Endothelial cell of umbilical vein (primary cell): ENCODE results near the gene FAM161B. TPM values are rescaled to one million over a fixed set of nuclear protein-coding genes. Genes with fewer than 3 reads are reported as not detected.

Experiments used
- BruUV-seq: library from RNA; stranded (reverse); fragments of 400-500 nt; replicated peaks from 2 replicates; lab custom pipeline; 2021; lab: Mats Ljungman, UMichigan
- CTCF ChIA-PET: fragments of 300-600, 350-600 bp; sonication (Branson Sonifier 250); formaldehyde crosslinking; loops from one replicate; lab custom pipeline; 2021; ENCODE audit warnings: antibody characterized with exemption, inconsistent platforms; lab: Charles Lee
- POLR2A ChIA-PET: fragments of 300-600, 350-600 bp; sonication (Branson Sonifier 250); formaldehyde crosslinking; loops from one replicate; lab custom pipeline; 2021; ENCODE audit warnings: antibody characterized with exemption, inconsistent platforms; lab: Charles Lee
- DNase-seq: peaks from one replicate; pipeline ENCODE4 v3.0.0-alpha.2; 2011; ENCODE audit warnings: low read depth, low spot score
- FAIRE-seq: peaks from 2 replicates; lab custom pipeline; 2011; peaks lifted over from hg19 to GRCh38; lab: Jason Lieb, UNC
- H2AFZ ChIP-seq: 2 replicates; pipeline ENCODE4 v1.6.0; 2012; ENCODE audit warnings: low read depth, low read length, control low read depth, inconsistent platforms
- H3K27ac ChIP-seq: 2 replicates; pipeline ENCODE4 v1.5.1; 2011; ENCODE audit warnings: low read depth, mild to moderate bottlenecking, control low read depth, low read length, moderate library complexity; ENCODE audit not compliant: insufficient read depth
- H3K27me3 ChIP-seq, 2 experiments: 2 replicates each; pipeline versions ENCODE4 v1.6.0 to v1.6.1; 2011; ENCODE audit warnings: low read length in 2 of 2, mixed read lengths in 1 of 2; ENCODE audit not compliant: control insufficient read depth in 2 of 2, insufficient read depth in 2 of 2
- H3K36me3 ChIP-seq, 2 experiments: 2 replicates in 1 of 2; 3 replicates in 1 of 2; pipeline ENCODE4 v1.5.1; 2011; ENCODE audit warnings: low read length in 2 of 2, mild to moderate bottlenecking in 1 of 2, moderate library complexity in 1 of 2; ENCODE audit not compliant: control insufficient read depth in 2 of 2, insufficient read depth in 2 of 2; ENCODE audit errors: extremely low read depth in 1 of 2
- H3K4me1 ChIP-seq: 3 replicates; pipeline ENCODE4 v1.5.1; 2011; ENCODE audit warnings: mild to moderate bottlenecking, low read length; ENCODE audit not compliant: control insufficient read depth, insufficient read depth; ENCODE audit errors: extremely low read depth
- H3K4me2 ChIP-seq: 2 replicates; pipeline ENCODE4 v1.6.1; 2011; ENCODE audit warnings: low read length, control low read depth, mixed read lengths; ENCODE audit not compliant: insufficient read depth
- H3K4me3 ChIP-seq, 3 experiments: fragments of 200-600 bp in 1 of 3; sonication (generic), shearing (Covaris generic) in 1 of 3; replicated peaks in 1 of 3; 2 replicates each; pipeline ENCODE4 v1.5.1; 2011 to 2016; ENCODE audit warnings: control low read depth in 3 of 3, low read length in 3 of 3, mild to moderate bottlenecking in 2 of 3, inconsistent platforms in 1 of 3, low read depth in 1 of 3, moderate library complexity in 1 of 3; ENCODE audit not compliant: insufficient read depth in 1 of 3
- H3K79me2 ChIP-seq: 2 replicates; pipeline ENCODE4 v1.6.0; 2012; ENCODE audit warnings: low read length, inconsistent platforms; ENCODE audit not compliant: control insufficient read depth, insufficient read depth
- H3K9ac ChIP-seq: replicated peaks from 2 replicates; pipeline ENCODE3; 2011; ENCODE audit warnings: low read length, control low read depth; ENCODE audit not compliant: insufficient read depth; ENCODE audit errors: extremely low read depth
- H3K9me1 ChIP-seq: replicated peaks from 3 replicates; pipeline ENCODE4 v1.6.0; 2011; ENCODE audit warnings: mild to moderate bottlenecking, low read length; ENCODE audit not compliant: control insufficient read depth, insufficient read depth; ENCODE audit errors: extremely low read depth
- H3K9me3 ChIP-seq: replicated peaks from 2 replicates; pipeline ENCODE4 v1.5.1; 2012; ENCODE audit warnings: low read length, inconsistent platforms; ENCODE audit not compliant: control insufficient read depth, insufficient read depth
- H4K20me1 ChIP-seq: replicated peaks from 2 replicates; pipeline ENCODE3; 2011; ENCODE audit warnings: mild to moderate bottlenecking, low read length; ENCODE audit not compliant: control insufficient read depth, insufficient read depth; ENCODE audit errors: extremely low read depth
- CTCF ChIP-seq, 2 donors: IDR thresholded peaks; 1 replicate in 1 of 2; 2 replicates in 1 of 2; pipeline ENCODE4 v1.5.1; 2011; ENCODE audit warnings: low read length in 2 of 2, mild to moderate bottlenecking in 2 of 2, moderate library complexity in 2 of 2, control low read depth in 1 of 2, inconsistent platforms in 1 of 2, low read depth in 1 of 2; ENCODE audit not compliant: insufficient read depth in 1 of 2; ENCODE audit errors: extremely low read depth in 1 of 2
- EZH2 ChIP-seq: IDR thresholded peaks from 2 replicates; pipeline ENCODE4 v1.6.1; 2012; ENCODE audit warnings: borderline replicate concordance, low read depth, mild to moderate bottlenecking, moderate library complexity, low read length, inconsistent platforms; ENCODE audit not compliant: severe bottlenecking
- JUN ChIP-seq: IDR thresholded peaks from 2 replicates; pipeline ENCODE4 v1.6.1; 2011; ENCODE audit warnings: borderline replicate concordance, low read depth; ENCODE audit not compliant: insufficient read length, insufficient read depth
- MAX ChIP-seq: IDR thresholded peaks from 2 replicates; pipeline ENCODE4 v1.6.1; 2011; ENCODE audit not compliant: insufficient read depth, insufficient read length
- MYC ChIP-seq: IDR thresholded peaks from one replicate; pipeline ENCODE4 v1.6.1; 2011; ENCODE audit warnings: mild to moderate bottlenecking, low read depth, low read length
- POLR2A ChIP-seq: IDR thresholded peaks from 2 replicates; pipeline ENCODE4 v1.6.1; 2012; ENCODE audit warnings: low read depth, mild to moderate bottlenecking, control low read depth, low read length
- POLR2AphosphoS5 ChIP-seq: IDR thresholded peaks from 2 replicates; pipeline ENCODE4 v1.6.1; 2012; ENCODE audit warnings: low read depth, mild to moderate bottlenecking, control low read depth, low read length, moderate library complexity; ENCODE audit not compliant: insufficient read depth
- dilution Hi-C: fragments of 300-500 bp; cut with MboI; formaldehyde crosslinking; loops from one replicate; pipeline ENCODE4 v1.15.0; 2019; ENCODE audit warnings: low sequenced_read_pairs; ENCODE audit not compliant: extremely low pct_ligation_motif_present
- intact Hi-C: fragments of 100-400 bp; cut with micrococcal nuclease; formaldehyde crosslinking; loops from one replicate; pipeline ENCODE4 v1.10.0; 2022
- polyA plus RNA-seq, 4 experiments: library from polyadenylated mRNA; depleted of rRNA in 3 of 4; stranded (reverse) in 3 of 4; unstranded in 1 of 4; fragments of >200 nt; gene quantifications; 2 replicates each; pipeline versions ENCODE4 v1.2.1 to v1.2.3, GENCODE V29; 2011 to 2012; ENCODE audit warnings: missing spikeins in 1 of 4
- total RNA-seq: library from RNA; stranded (reverse); gene quantifications from 2 replicates; pipeline ENCODE4 v1.2.3, GENCODE V29; 2021

The FAM161B gene
- total and polyA plus RNA-seq, 2 donors (not counting 3 experiments of a cell fraction or from before 2014, with no cell fraction given), result 1.6 to 3.1 TPM

- Histone ChIP-seq H3K4me1 (no peaks in the 10 kb centered on the region), H3K27me3 (no peaks in the 10 kb centered on the region), H3K27ac (no peak overlapping the region), H3K36me3 (peaks cover 28 to 46% of the 10 kb centered on the region in 2 experiments), H2AFZ (no peak overlapping the region), H3K4me2 (no peak overlapping the region), H3K9me1 (no peaks in the 10 kb centered on the region), H3K9ac (no peak overlapping the region), H4K20me1 (no peaks in the 10 kb centered on the region), H3K4me3 (no peak overlapping the region), H3K9me3 (no peaks in the 10 kb centered on the region), H3K79me2 (peaks cover 3% of the 10 kb centered on the region)
- intact Hi-C loops, result no loop called here
- POLR2A ChIA-PET, result no interaction called here
- CTCF ChIA-PET, result no interaction called here
- FAIRE-seq, result no peak
- dilution Hi-C loops, result no loop called here
- TF ChIP-seq EZH2 (no peak), MYC (no peak), JUN (no peak), CTCF (IDR thresholded peaks at IDR 0.05; ENCODE audit: extremely low read depth in 1 of 2, insufficient read depth in 1 of 2, low read depth in 1 of 2, low read length in 2 of 2) (no peak), POLR2A (no peak), POLR2AphosphoS5 (no peak), MAX (no peak)
- BruUV-seq, result no TSS peak
- no peak for DNase-seq
These were observed 40.2 kb downstream of the FAM161B start for GRCh38 chr14:73909681-73910080.
